8988T (cell line): Measurements from ENCODE around the gene PHYHIPL.

ENCODE experiments used
- DNase-seq: peaks from one replicate; pipeline ENCODE4 v3.0.0; 2011

The PHYHIPL gene

DNA sequence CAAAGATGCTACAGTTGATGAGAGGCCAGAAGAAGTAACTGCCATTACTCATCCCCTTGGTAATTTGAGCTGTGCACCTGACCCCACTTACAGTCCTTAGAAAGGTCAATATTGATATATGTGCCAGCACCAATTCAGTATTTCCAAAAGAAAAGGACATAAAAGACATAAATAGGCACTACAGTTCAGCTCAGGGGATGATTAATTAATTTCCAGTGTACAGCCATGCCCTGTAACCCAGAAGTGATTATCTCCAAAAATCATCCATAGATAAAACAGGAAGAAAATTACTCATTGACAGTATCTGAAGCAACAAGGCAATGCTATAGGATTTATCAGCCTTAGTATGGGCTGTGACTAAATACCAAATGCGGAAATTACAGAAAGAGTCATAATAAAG is 82.4 kb downstream of the PHYHIPL start:
- no peak for DNase-seq

DNA sequence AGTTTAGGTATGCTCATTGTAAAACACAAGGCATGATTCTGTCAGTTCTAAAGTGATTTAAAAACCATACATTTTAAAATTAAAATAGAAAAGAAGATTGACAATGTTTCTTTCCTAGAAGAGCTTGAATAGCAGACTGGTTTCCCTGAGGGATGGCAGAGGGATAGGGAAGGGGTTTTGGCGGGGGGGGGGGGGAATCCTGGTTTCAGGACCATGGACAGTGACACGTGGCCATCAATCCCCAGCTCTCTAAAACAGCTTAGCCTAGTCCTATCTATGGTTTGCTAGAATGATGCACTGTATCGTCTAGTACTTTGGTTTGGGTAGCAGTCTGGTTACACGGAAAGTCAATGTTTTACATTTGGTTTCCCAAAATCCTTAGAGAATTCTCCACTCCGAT is 88.7 kb downstream of the PHYHIPL start:
- no peak for DNase-seq

GRCh38 chr10:59266321-59266720 is 89.9 kb downstream of the PHYHIPL start:
- no peak for DNase-seq

DNA sequence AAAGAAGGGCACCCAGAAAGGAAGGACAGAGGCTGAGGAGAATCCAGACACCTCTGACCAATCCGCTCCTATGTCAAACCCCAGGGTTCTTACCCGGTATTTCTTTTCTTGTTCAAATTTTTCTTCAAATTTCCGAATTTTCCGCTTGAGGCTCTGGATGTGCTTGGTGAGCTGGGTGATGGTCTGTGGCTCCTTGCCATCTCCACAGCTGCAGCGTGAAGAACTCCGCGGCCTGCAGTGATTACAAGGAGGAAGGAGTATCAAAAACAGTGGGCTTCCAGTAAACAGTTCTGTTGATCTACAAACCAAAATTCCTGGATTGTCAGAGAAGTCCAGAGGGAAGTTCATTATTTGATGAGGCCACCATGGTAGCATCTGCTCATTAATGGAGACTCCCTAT is 92.0 kb downstream of the PHYHIPL start:
- no peak for DNase-seq

DNA sequence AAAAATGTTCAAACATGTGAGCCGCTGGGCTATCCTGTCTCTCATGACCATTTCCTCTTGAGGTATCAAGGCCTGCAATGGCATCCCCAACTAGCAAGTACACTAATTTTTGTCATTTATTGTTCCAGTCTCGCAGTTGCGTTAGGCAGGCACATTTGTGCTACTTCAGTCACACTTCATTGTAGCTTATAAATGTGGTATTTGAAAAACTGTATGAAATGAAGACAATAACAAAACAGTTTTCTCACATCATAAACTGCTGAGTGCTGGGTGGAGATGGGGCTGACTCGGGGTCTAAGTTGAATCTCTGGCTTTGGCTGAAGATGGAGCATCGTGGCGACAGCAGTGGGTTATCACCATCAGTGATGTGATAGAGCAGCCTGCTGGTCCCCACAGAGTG is 93.2 kb downstream of the PHYHIPL start:
- DNase-seq: no peak

DNA sequence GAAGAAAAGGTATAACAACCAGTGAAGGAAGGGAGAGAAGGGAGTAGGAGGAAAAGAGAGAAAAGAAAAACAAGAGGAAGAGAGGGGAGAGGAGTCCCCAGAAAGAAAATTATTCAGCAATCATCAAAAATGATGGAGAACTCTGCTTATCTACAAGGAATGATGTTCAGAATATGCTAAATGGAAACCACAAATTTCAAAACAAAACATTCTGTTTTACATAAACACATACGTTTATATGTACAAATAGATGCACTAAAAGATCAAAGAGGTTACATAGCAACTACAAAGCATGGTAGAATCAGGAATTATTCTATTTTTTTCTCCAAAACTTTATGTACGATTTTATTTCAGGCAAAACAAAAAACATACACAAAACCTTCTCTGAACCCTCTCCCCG is 94.0 kb downstream of the PHYHIPL start:
- DNase-seq: no peak

DNA sequence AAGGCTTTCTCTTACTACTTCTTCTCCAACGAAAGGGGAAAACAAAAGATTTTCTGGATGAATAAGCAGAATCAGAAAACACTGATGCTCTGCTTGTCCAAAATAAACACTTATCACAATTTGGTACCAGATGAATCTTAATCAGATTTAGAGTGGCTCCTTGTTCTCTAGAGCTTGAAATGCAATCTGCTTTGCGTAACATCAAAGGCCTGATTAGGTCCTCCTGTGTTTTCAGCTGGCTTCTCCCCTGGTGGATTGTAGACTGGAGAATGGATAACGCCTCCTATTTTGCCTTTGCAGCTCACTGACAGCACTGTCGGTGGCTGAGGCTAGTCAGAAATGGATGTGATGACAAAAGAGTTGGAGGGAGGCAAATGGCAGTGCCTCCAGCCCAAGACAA is 94.7 kb downstream of the PHYHIPL start:
- DNase-seq: no peak

- no peak for DNase-seq
Measured at GRCh38 chr10:59272061-59272460, 95.6 kb downstream of the PHYHIPL start.

- no peak for DNase-seq
Measured at GRCh38 chr10:59273445-59273844, 97.0 kb downstream of the PHYHIPL start.

- no peak for DNase-seq
Measured at GRCh38 chr10:59276133-59276532, 99.7 kb downstream of the PHYHIPL start.

DNA sequence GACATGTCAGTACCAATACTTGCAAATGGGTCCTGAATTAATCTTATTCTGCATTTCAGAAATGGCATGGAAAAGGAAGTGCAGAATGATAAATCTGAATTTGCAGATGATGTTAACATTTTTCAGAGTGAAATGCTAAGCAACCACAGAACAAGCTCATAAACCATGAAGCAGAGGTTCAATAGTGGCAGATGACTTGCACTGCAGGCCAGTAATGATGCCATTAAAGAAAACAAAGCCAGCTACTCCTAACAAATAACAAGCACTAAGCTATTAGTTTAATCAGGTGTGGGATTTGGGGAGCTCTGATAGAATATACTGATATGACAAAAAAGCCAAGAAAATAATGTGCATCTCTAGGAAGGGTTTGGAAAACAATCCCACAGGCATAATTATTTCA is 100.5 kb downstream of the PHYHIPL start:
- no peak for DNase-seq

DNA sequence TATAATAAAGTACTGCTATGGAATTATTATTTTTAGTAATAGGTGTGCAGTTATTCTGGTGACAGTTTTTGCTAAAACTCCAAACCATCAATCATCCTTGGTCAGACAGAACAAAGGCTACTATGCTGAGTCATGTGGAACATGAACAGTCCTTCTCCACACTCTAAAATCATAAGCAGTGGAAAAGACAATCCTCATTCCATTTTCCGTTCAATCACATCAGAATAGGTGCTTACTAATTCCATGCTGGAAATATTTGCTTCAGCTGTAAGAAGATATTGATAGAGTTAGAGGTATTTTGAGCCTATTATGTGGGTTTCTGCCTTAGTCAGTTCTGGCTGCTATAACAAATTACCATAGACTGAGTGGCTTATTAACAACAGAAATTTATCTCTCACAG is 103.0 kb downstream of the PHYHIPL start:
- no peak for DNase-seq

DNA sequence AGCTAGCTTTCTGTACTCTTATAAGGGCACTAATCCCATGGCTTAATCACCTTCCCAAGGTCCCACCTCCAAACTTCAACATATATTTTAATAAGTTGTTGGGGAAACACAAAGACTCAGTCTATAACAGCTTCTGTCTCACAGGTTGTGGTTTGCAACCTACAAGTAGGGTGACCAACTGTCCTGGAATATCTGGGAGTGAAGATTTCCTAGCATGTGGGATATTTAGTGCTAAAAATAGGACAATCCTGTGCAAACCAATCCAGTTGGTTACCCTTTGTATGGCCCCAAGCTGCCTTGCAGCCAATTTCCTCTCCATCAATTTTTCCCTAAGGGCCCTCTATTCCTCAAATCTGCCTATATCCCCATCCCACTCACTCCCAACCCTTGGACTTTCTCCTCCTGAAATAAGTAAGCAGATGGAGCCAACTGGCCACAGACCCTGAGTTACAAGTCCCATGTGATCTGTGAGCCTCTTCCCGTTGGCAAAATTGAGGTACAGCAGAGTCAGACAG is 103.6 kb downstream of the PHYHIPL start:
- no peak for DNase-seq

- no peak for DNase-seq
Measured at GRCh38 chr10:59281861-59282260, 105.4 kb downstream of the PHYHIPL start.

DNA sequence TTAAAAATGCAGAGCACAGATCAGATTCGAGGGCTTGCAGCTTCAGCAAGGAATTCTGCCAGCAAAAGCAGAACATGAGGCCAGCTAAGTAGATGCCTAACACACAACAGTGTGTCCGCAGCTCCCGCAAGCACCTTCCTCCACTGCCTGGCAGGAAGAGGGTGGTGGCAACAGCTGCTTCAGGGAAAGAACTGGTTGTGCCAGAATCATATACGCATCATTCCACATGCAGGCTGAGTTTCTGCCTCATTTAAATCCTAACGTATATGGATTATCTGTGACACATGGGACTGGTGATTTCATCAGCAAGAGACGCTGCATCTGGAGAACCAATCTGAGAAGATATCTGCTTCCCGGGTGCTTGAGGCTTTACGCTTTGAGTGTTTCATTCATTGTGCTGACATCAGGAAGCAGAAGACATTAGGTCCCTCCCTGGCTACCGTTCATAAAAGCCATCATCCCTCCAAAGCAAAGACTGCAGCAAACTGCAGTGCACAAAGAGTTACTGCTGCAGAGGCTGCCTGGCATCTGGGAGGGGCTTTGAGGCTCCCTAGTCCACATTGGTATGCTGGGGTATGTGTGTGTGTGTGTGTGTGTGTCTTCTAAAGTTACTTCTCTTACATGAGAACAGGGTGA is 107.1 kb downstream of the PHYHIPL start:
- DNase-seq: no peak

DNA sequence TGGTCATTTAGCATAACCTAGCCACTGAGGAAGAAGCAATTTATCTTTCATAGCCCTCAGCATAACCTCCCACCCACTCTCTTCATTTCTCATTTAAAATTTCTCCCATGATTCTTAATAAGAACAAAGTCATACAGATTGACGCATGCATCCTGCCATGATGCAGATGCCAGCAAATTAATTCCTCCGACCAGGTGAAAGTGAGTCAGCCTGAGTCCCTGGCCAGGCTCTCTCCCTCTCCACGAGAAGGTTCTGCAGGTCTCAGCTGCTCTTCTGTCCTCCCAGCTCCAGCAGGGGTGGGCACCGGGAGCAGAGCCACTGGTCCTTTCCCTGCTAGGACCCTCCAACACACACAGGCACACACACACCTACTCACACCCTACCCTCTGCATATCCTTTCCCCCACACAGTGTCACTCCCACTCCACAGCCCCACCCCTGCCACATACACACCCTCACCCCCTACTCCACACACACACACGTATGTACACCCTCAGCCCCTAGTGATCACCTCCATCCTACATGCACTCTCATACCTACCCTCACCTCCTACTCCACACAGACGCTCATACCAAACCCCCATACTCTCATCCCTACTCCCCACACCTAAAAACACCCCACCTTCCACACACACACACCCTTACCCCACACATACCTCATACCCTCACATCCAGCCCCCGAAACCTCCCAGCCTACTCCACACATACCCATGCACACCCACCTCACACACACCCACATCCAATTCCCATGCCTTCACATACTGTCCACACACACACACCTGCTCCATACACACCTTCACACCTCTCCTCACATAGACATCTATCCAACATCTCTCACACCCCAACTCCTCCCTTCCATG is 107.9 kb downstream of the PHYHIPL start:
- no peak for DNase-seq

GRCh38 chr10:59285073-59285472 is 108.6 kb downstream of the PHYHIPL start:
- no peak for DNase-seq

GRCh38 chr10:59285848-59286247 is 109.4 kb downstream of the PHYHIPL start:
- no peak for DNase-seq

GRCh38 chr10:59287587-59288255 is 111.3 kb downstream of the PHYHIPL start:
- no peak for DNase-seq

- DNase-seq: no peak
Measured at GRCh38 chr10:59289853-59290252, 113.4 kb downstream of the PHYHIPL start.

DNA sequence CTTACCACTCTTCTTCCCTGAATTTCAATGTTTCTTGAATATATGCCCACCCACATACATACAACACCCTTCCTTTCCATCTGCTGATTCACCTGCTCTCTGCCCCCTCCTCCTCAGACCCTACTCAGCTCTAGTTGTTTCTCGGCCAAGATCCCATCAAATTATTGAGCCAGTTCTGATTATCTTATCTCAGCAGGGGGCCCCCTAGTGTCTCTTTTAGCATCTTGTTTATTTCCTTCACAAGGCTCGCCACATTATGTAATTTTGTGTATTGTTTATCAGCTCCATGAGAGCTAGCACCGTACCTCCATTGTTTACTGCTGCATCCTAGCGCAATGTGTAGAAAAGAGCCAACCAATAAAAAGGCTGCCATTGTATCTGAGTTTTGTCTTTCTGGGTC is 114.0 kb downstream of the PHYHIPL start:
- no peak for DNase-seq
